AG09319 (cell line): ENCODE data around the gene SYCN.

Experiments
- DNase-seq: peaks from one replicate; pipeline ENCODE4 v3.0.0-alpha.2; 2010; ENCODE audit warnings: low read depth; ENCODE audit errors: extremely low read depth
- CTCF ChIP-seq: IDR thresholded peaks from 2 replicates; pipeline ENCODE4 v1.5.1; 2011; ENCODE audit warnings: low read depth, mild to moderate bottlenecking, inconsistent platforms, low read length, moderate library complexity

The SYCN gene

DNA sequence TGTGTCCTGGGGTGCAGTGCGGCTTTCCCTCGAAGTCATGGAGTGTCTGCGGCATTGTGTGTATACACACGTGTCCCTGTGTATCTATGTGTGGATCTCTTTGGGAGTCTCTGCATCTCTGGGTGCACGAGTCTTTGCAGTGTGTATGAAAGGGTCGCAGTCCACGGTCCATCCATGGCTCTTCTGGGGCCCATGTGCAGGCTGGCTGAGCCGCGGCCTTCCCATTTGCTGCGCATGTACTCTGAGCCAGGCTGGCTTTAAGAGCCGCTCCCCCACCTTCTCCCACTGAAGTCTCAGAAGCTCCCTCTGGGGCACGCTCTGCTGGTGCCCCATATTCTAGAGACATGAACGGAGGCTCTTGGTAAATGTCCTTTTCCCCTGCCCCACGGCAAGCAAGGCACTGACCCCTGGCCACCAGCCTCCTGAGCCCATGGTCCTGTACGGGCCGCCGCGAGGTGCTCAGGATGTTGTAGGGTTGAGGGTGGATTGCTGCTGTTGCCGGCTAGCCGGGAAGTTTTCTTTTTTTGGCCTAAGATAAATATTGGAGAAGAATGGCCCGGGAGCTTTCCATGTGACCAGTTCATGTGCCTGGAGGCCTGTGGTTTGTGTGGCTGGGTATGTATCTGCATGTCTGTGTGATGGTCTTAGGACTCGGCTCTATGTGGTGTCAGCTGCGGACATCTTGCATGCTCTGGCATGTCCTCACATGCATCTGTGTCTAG lies 46.6 kb downstream of the SYCN start:
- no peak for TF ChIP-seq CTCF
- DNase-seq: no peak

- DNase-seq: no peak
- no peak for TF ChIP-seq CTCF
Observed at GRCh38 chr19:39156326-39157230, 47.5 kb downstream of the SYCN start.

- no peak for DNase-seq
- TF ChIP-seq CTCF: no peak
Observed at GRCh38 chr19:39155741-39156140, 48.3 kb downstream of the SYCN start.

DNA sequence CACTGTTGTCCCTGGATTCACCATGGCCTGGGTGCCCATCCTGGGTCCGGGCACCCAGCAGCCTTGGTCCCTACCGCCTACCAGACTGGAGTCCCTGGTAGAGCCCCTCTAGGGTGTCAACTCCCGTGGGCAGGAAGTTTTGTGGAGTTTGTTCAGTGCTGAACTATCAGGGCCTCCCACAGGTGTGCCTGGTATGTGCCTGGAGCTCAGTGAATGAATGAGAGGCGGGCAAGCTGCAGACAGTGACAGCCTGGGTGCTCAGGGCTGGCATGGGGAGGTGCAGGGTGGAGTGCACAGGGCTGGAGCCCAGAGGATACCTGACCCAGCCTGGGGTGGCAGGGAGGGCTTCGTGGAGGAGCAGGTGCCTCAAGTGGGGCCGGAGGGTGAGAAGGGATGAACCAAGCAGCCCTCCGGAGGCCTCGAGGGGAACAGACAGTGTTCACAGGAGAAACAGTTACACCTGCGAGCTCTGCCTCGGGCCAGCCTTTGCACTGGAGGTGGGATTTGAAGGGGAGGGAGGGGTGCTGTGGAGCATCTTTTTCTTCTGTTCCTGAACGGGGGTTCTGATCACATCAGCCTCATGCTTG lies 48.9 kb downstream of the SYCN start:
- TF ChIP-seq CTCF: no peak
- DNase-seq: no peak

DNA sequence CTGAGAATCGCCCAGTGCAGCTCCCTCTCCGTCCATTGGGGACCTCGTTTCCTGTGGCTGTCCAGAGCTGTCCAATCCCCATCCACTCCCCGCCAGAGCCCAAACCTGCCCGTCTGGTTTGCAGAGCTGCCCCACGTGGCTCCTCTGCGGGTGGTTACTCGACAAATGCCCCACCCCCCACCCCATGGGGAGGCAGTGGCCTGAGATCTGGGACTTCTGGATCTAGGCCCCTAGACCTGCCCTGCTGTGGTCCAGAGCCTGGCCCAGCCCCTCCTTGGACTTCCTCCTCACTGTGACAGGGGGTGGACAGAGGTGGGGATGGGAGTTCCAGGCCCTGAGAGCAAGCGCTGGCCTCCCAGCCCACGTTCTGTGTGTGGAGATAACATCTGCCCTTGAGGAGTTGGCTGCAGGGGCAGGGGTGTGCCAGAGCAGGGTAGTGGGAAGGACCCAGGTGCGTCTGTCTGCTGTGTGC lies 49.4 kb downstream of the SYCN start:
- no peak for DNase-seq

DNA sequence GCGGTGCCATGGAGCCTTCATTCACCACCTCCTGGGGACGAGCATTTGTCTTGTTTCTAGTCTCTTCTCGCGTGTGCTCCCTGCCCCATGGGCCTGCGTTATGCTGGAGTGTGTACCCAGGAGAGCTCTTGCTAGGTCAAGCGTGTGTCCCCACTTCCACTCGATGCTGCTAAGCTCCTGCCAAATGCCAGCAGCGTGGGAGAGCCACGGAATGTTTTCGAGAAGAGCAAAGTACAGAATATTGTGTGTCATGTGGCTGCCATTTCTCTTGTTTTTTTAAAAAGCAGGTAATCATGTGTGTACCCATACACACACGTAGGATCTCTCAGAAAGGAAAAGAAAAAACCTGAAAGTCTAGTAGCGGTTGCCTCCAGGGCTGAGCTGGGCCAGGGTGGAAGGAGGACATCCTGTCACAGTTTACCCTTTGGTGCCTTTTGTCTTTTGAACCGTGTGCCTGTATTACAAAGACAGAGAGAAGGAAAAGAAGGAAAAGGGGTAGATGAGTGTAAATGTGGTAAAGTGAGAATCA lies 49.9 kb downstream of the SYCN start:
- no peak for TF ChIP-seq CTCF
- DNase-seq: no peak

More for the DNA sequence above, 49.4 kb downstream of the SYCN start:
- no peak for TF ChIP-seq CTCF
